ENCODE results near the gene SPTLC1. TPM values are rescaled to one million over a fixed set of nuclear protein-coding genes. Genes with fewer than 3 reads are reported as not detected.

SPTLC1 gene
- total RNA-seq, 4 donors from 2014 or later: 50.0 to 57.8 (median 52.5) TPM

DNA sequence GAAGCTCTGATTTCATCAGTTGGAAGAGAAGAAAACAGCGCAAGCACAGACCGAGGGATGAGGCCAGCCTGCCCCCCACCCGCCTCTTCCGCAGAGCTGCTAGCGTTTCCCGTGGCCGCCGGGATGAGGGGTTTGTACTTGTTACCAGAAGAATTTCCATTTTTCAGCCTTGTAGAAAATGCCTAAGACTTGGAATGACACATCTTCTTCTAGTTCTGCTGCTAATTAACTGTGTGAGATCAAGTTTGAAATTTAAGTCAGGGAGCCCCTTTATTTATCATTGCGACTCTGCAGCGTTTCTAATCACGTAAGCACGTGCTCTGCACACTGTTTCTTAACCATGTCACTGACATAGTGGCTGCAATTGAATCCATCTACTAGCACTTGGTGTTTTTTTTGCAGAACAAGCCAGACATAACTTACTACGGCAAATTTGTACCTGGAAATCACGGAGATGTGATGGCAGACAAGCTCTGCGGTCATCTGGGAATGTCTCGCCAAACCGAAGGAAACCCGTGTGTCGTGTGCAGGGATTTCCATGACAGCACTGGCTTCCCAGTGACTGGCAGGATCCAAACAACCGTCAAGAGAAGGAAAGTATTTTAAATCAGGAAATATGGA is 123.4 kb downstream of the SPTLC1 start:
- TF ChIP-seq, protein P1, sequence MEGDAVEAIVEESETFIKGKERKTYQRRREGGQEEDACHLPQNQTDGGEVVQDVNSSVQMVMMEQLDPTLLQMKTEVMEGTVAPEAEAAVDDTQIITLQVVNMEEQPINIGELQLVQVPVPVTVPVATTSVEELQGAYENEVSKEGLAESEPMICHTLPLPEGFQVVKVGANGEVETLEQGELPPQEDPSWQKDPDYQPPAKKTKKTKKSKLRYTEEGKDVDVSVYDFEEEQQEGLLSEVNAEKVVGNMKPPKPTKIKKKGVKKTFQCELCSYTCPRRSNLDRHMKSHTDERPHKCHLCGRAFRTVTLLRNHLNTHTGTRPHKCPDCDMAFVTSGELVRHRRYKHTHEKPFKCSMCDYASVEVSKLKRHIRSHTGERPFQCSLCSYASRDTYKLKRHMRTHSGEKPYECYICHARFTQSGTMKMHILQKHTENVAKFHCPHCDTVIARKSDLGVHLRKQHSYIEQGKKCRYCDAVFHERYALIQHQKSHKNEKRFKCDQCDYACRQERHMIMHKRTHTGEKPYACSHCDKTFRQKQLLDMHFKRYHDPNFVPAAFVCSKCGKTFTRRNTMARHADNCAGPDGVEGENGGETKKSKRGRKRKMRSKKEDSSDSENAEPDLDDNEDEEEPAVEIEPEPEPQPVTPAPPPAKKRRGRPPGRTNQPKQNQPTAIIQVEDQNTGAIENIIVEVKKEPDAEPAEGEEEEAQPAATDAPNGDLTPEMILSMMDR (IDR thresholded peaks at IDR 0.05): no peak
- TF ChIP-seq EP300 (IDR thresholded peaks at IDR 0.05) (no peak), POLR2AphosphoS5 (IDR thresholded peaks at IDR 0.05) (no peak), POLR2A (IDR thresholded peaks at IDR 0.05; ENCODE audit: low read depth) (no peak)
- no peaks in the 10 kb centered on the region for H3K9me3 ChIP-seq
- peak; percentile 50 for DNase-seq (ENCODE audit: extremely low spot score)
- H3K36me3 ChIP-seq: no peaks in the 10 kb centered on the region
- H3K4me1 ChIP-seq: no peaks in the 10 kb centered on the region
- H3K4me3 ChIP-seq: peak overlapping the region in 2 of 4 donors; percentile 14 to 21
- WGBS: 55% methylated on average over 20 of the region's 20 CpGs
- intact Hi-C loops (cut with DNase I): no loop called here
- H3K27ac ChIP-seq (replicated peaks in 1 of 4): no peak overlapping the region
- H3K27me3 ChIP-seq: peaks cover 0 to 20% (median 0%) of the 10 kb centered on the region in 4 donors

DNA sequence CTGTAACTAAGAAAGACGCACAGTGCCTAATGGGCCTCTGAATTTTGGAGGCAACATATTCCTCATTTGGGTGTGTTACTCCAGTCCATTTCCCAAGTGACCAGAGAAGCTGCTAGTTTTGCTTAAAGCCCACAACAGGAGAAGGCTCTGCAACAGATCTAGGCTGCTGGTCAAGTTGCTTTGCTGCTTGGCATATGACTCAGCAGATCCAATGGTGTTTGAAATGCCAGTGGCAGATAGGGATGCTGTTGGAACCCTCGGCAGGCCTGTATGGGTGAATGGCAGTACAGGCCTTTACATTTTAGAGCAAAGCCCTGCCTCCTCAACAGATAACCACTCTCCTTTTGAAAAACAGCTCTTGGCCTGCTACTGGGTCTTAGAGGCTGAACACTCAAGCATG is 129.0 kb downstream of the SPTLC1 start:
- Histone ChIP-seq H3K27me3 (peaks cover 0 to 4% (median 0%) of the 10 kb centered on the region in 4 donors), H3K4me3 (no peak overlapping the region), H3K27ac (replicated peaks in 1 of 4) (no peak overlapping the region), H3K4me1 (no peaks in the 10 kb centered on the region), H3K9me3 (peaks cover 0 to 7% (median 0%) of the 10 kb centered on the region in 4 donors), H3K36me3 (no peaks in the 10 kb centered on the region)
- no peak for DNase-seq (ENCODE audit: extremely low spot score)
- TF ChIP-seq, protein P1 (IDR thresholded peaks at IDR 0.05): no peak
- TF ChIP-seq POLR2A (IDR thresholded peaks at IDR 0.05; ENCODE audit: low read depth) (no peak), POLR2AphosphoS5 (IDR thresholded peaks at IDR 0.05) (no peak), EP300 (IDR thresholded peaks at IDR 0.05) (no peak)
- WGBS: 87% methylated on average over 2 of the region's 2 CpGs
- intact Hi-C loops (cut with DNase I): no loop called here

- peaks cover 0 to 7% (median 0%) of the 10 kb centered on the region in 4 donors for H3K9me3 ChIP-seq
- H3K27me3 ChIP-seq: no peaks in the 10 kb centered on the region
- H3K27ac ChIP-seq (replicated peaks in 1 of 4): no peak overlapping the region
- no peak for DNase-seq (ENCODE audit: extremely low spot score)
- intact Hi-C loops (cut with DNase I): no loop called here
- H3K4me1 ChIP-seq: no peaks in the 10 kb centered on the region
- H3K4me3 ChIP-seq: no peak overlapping the region
- no peaks in the 10 kb centered on the region for H3K36me3 ChIP-seq
- WGBS: 87% methylated on average over 2 of the region's 2 CpGs
- TF ChIP-seq, protein P1 (IDR thresholded peaks at IDR 0.05): no peak
- TF ChIP-seq POLR2AphosphoS5 (IDR thresholded peaks at IDR 0.05): no peak
Measured at GRCh38 chr9:91985692-91986091, 129.5 kb downstream of the SPTLC1 start.

Small RNA genes within 50 kb of the gene (small RNA-seq; reads per million reads assigned to genes)
- gene MTATP6P29 (0 reads per million in 3 donors), gene MTND4LP7 (0 reads per million in 3 donors)

Other genes with a start within 250 kb of the SPTLC1 start
- 10 to 100 TPM; 37.4 to 71.8 (median 59.4) TPM for gene ROR2, start 165.2 kb downstream of the SPTLC1 start, total RNA-seq
- 10 to 100 TPM; 49.8 to 80.6 (median 67.1) TPM for gene IARS1, start 178.3 kb upstream of the SPTLC1 start, total RNA-seq
- gene NOL8, start 209.9 kb upstream of the SPTLC1 start, total RNA-seq: 10 to 100 TPM; 17.1 to 28.2 (median 22.5) TPM
- gene CENPP, start 210.5 kb upstream of the SPTLC1 start, total RNA-seq: 1 to 10 TPM; 1.0 to 5.8 (median 2.0) TPM